ENCODE data around the gene ZNF76. TPM values are rescaled to one million over a fixed set of nuclear protein-coding genes. Genes with fewer than 3 reads are reported as not detected.

The ZNF76 gene
- total and polyA plus RNA-seq, 2 of the 8 experiments (the other 6 are each of a cell fraction or from before 2014, with no cell fraction given): 17.9 to 23.9 TPM

DNA sequence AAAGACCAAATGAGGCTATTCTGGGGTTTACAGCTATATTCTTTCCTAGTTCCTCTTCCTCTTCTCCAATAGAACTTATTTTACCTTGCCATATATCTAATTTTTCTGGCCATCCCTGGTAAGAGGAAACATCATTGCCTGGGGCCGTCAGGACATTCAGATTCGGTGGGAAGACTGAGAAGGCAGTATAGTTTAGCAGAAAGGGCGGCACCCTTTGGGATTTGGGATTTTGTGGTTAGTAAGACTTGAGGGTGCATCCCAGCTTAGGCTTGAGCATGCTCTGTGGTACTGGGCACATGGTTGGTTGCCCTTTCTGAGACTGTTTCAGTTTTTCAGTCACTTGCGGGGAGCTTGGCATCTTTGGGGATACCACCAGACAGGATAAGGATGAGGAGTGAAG, 24.6 kb upstream of the ZNF76 start:
- Histone ChIP-seq H3K4ac (replicated peaks; ENCODE audit: insufficient read length, low read depth, low read length) (no peak overlapping the region), H2BK120ac (replicated peaks; ENCODE audit: low read depth, low read length) (no peak overlapping the region), H3K18ac (ENCODE audit: extremely low read depth, low read length) (no peak overlapping the region), H3K56ac (replicated peaks; ENCODE audit: insufficient read length, low read depth, low read length) (no peak overlapping the region), H3K36me3 (ENCODE audit: control insufficient read depth in 2 of 4, insufficient read depth in 4 of 4, low read length in 3 of 4) (no peaks in the 10 kb centered on the region; a peak in 1 of 8 replicates), H3K27me3 (replicated peaks in 1 of 4; ENCODE audit: control insufficient read depth in 3 of 4, extremely low read depth in 1 of 4, insufficient read depth in 3 of 4, low read length in 3 of 4) (peaks cover 2 to 27% (median 20%) of the 10 kb centered on the region in 4 experiments), H3K79me1 (ENCODE audit: low read depth, low read length) (no peaks in the 10 kb centered on the region), H3K23ac (ENCODE audit: insufficient read length) (no peak overlapping the region), H3K79me2 (ENCODE audit: control insufficient read depth in 1 of 2, insufficient read depth in 2 of 2, low read length in 2 of 2) (no peaks in the 10 kb centered on the region), H2BK20ac (ENCODE audit: low read length) (no peak overlapping the region), H3K14ac (ENCODE audit: insufficient read length) (no peak overlapping the region), H3K23me2 (ENCODE audit: low read depth, low read length) (no peaks in the 10 kb centered on the region), H2BK15ac (ENCODE audit: low read length) (no peak overlapping the region), H2AK5ac (ENCODE audit: low read depth, low read length) (no peak overlapping the region), H2BK5ac (ENCODE audit: low read depth, low read length) (no peak overlapping the region), H4K91ac (replicated peaks; ENCODE audit: insufficient read length, low read length) (no peak overlapping the region), H3K9ac (replicated peaks in 1 of 4; ENCODE audit: extremely low read depth in 1 of 4, low read depth in 3 of 4, low read length in 3 of 4) (no peak overlapping the region), H3K4me3 (ENCODE audit: extremely low read depth in 1 of 4, insufficient read depth in 2 of 4, low read depth in 3 of 4, low read length in 4 of 4) (no peak overlapping the region), H4K8ac (ENCODE audit: extremely low read depth, insufficient read depth, low read length) (no peak overlapping the region), H2BK12ac (ENCODE audit: low read depth, low read length) (no peak overlapping the region), H3K27ac (ENCODE audit: low read depth, low read length) (no peak overlapping the region), H3K4me1 (replicated peaks in 1 of 4; ENCODE audit: control insufficient read depth in 3 of 4, insufficient read depth in 4 of 4, low read length in 3 of 4) (peaks cover 6 to 34% (median 20%) of the 10 kb centered on the region in 4 experiments), H2AFZ (ENCODE audit: low read length) (no peak overlapping the region), H4K20me1 (replicated peaks in 1 of 2; ENCODE audit: control insufficient read depth in 1 of 2, insufficient read depth in 2 of 2, low read length in 2 of 2) (peaks cover 19 to 24% of the 10 kb centered on the region in 2 experiments), H3K9me3 (ENCODE audit: insufficient read depth in 2 of 2, low read depth in 1 of 2, low read length in 1 of 2) (no peaks in the 10 kb centered on the region), H3K4me2 (ENCODE audit: insufficient read depth in 1 of 2, low read depth in 2 of 2, low read length in 2 of 2) (no peak overlapping the region), H4K5ac (ENCODE audit: insufficient read length, low read depth, low read length) (no peak overlapping the region)
- WGBS, 2 experiments (ENCODE audit: extremely low coverage in 1 of 2, insufficient coverage in 1 of 2, insufficient read length in 1 of 2, insufficient replicate concordance in 2 of 2, low coverage in 1 of 2, low lambda C conversion rate in 2 of 2, missing lambda C conversion rate in 1 of 2): 66% methylated on average over 4 of the region's 4 CpGs; no CpG with 5 or more reads in 1 of the 2 experiments
- TF ChIP-seq, protein P1, sequence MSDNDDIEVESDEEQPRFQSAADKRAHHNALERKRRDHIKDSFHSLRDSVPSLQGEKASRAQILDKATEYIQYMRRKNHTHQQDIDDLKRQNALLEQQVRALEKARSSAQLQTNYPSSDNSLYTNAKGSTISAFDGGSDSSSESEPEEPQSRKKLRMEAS (IDR thresholded peaks at IDR 0.05): no peak
- FAIRE-seq (no peak), DNase-seq (ENCODE audit: low read depth in 1 of 2, low spot score in 2 of 2) (no peak)
- ChIA-PET CTCF (ENCODE audit: partially characterized antibody) (interaction anchor here (0.6 to 1.3 kb wide), 4 partner anchors 9 to 88 kb away, joined by 3 read pairs; no protein-coding TSS in a partner anchor), POLR2A (ENCODE audit: partially characterized antibody) (interaction anchor here (2.4 kb wide), 1 partner anchor 20 kb away, joined by 9 read pairs; the partner anchor contains the start of gene SCUBE3)
